ENCODE measurements around the gene VMA21.

DNA sequence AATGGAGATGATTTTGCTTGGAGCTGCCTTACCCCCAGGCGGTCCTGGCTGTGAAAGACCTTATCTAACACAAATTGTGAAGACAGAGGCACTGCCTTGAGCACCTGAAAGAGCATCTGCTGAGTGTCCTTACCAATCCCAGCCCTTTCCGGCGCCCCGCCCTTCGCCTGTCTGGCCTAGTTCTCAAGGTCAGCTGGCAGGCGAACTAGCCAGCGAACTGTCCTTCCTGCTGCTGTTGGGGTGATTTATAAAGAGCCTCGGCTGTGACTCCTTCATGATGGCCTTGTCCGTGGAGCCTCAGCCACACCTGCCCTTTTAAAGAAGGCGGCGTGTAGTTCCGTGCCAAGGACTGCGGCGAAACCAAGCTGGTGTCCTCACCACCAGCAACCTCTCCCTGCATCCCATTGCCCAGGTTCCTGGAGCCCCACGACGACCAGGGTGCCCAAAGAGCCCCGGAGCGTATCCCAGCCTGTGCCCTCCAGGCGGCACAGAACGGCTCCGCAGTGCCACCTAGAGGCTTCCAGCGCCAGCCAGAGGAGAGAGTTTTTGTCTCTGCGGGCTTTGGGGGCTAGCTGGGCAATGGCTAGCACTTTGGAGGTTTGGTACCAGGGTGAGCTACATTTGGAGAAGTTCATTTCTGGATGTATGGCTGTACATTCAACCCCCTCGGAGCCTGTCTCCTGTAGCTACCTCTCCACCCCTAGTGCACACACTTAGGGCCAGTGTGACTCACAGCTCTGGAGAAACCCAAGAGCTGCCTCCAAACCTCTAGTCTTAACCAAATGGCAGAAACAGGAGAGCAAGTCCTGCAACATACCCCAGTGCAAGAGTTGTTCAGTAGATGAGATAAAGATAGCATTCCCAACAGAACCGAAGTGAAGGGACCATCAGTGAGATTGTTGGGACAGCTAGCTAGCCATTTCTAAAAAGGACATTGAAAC, 36.8 kb upstream of the VMA21 start:
- TF ChIP-seq, protein P1, sequence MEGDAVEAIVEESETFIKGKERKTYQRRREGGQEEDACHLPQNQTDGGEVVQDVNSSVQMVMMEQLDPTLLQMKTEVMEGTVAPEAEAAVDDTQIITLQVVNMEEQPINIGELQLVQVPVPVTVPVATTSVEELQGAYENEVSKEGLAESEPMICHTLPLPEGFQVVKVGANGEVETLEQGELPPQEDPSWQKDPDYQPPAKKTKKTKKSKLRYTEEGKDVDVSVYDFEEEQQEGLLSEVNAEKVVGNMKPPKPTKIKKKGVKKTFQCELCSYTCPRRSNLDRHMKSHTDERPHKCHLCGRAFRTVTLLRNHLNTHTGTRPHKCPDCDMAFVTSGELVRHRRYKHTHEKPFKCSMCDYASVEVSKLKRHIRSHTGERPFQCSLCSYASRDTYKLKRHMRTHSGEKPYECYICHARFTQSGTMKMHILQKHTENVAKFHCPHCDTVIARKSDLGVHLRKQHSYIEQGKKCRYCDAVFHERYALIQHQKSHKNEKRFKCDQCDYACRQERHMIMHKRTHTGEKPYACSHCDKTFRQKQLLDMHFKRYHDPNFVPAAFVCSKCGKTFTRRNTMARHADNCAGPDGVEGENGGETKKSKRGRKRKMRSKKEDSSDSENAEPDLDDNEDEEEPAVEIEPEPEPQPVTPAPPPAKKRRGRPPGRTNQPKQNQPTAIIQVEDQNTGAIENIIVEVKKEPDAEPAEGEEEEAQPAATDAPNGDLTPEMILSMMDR (IDR thresholded peaks at IDR 0.05): peak; percentile 55
- TF ChIP-seq EZH2 (IDR thresholded peaks at IDR 0.05; ENCODE audit: borderline replicate concordance, insufficient read depth, low read depth, low read length, poor library complexity, severe bottlenecking): no peak
